GM23338 (cell line): Measurements from ENCODE around the gene PLG. TPM values are rescaled to one million over a fixed set of nuclear protein-coding genes. Genes with fewer than 3 reads are reported as not detected.

Experiments
- ATAC-seq: fragments of 200-7000 bp; cut with Tn5 transposase; 3 replicates; pipeline ENCODE4 v1.9.1; 2020
- DNase-seq: peaks from one replicate; pipeline ENCODE4 v3.0.0-alpha.2; 2015; ENCODE audit warnings: low spot score
- H2AFZ ChIP-seq: fragments of 200-600 bp; sonication (generic); 2 replicates; pipeline ENCODE4 v1.8.0; 2016; ENCODE audit warnings: antibody characterized with exemption, mild to moderate bottlenecking, moderate library complexity
- H3F3A ChIP-seq: fragments of 200-600 bp; sonication (generic); replicated peaks from 2 replicates; pipeline ENCODE4 v1.8.0; 2017; ENCODE audit warnings: antibody characterized with exemption, mixed run types, low read depth
- H3K27ac ChIP-seq: fragments of 200-600 bp; sonication (generic); 2 replicates; pipeline ENCODE4 v1.6.1; 2016; ENCODE audit warnings: low read depth
- H3K27me3 ChIP-seq: fragments of 200-600 bp; sonication (generic); 2 replicates; pipeline ENCODE4 v1.8.0; 2016; ENCODE audit warnings: mild to moderate bottlenecking, mixed run types, moderate library complexity; ENCODE audit not compliant: insufficient read depth
- H3K36me3 ChIP-seq: fragments of 200-600 bp; sonication (generic); 2 replicates; pipeline ENCODE4 v1.8.0; 2016; ENCODE audit warnings: mild to moderate bottlenecking; ENCODE audit not compliant: insufficient read depth
- H3K4me1 ChIP-seq: fragments of 200-600 bp; sonication (generic); 2 replicates; pipeline ENCODE4 v1.8.0; 2016; ENCODE audit warnings: mild to moderate bottlenecking, moderate library complexity; ENCODE audit not compliant: insufficient read depth
- H3K4me2 ChIP-seq: fragments of 200-600 bp; sonication (generic); 2 replicates; pipeline ENCODE4 v1.7.1; 2017; ENCODE audit warnings: mixed run types
- H3K4me3 ChIP-seq: fragments of 200-600 bp; sonication (generic); 2 replicates; pipeline ENCODE4 v1.6.1; 2016; ENCODE audit warnings: mixed run types
- H3K79me2 ChIP-seq: fragments of 200-600 bp; sonication (generic); replicated peaks from 2 replicates; pipeline ENCODE4 v1.8.0; 2017; ENCODE audit warnings: mild to moderate bottlenecking; ENCODE audit not compliant: insufficient read depth
- H3K9me2 ChIP-seq: fragments of 200-600 bp; sonication (generic); 2 replicates; pipeline ENCODE4 v1.8.0; 2017; ENCODE audit not compliant: insufficient read depth
- H4K20me1 ChIP-seq: fragments of 200-600 bp; sonication (generic); replicated peaks from 2 replicates; pipeline ENCODE4 v1.8.0; 2017; ENCODE audit warnings: mild to moderate bottlenecking; ENCODE audit not compliant: insufficient read depth
- H3K27ac Mint-ChIP-seq: 2 replicates; pipeline ENCODE4 v1.8.0; 2020; ENCODE audit warnings: inconsistent platforms, mild to moderate bottlenecking, moderate library complexity, mixed read lengths
- H3K27me3 Mint-ChIP-seq: 3 replicates; pipeline ENCODE4 v1.8.0; 2022; ENCODE audit warnings: low read depth, mild to moderate bottlenecking, moderate library complexity, mixed read lengths, inconsistent platforms; ENCODE audit not compliant: insufficient read depth, poor library complexity
- H3K36me3 Mint-ChIP-seq: 3 replicates; pipeline ENCODE4 v1.8.0; 2021; ENCODE audit warnings: low read depth, mild to moderate bottlenecking, inconsistent platforms, moderate library complexity, mixed read lengths
- H3K4me1 Mint-ChIP-seq: 3 replicates; pipeline ENCODE4 v1.8.0; 2020; ENCODE audit warnings: mild to moderate bottlenecking, inconsistent platforms, mixed read lengths
- H3K4me3 Mint-ChIP-seq: 3 replicates; pipeline ENCODE4 v1.8.0; 2021; ENCODE audit warnings: moderate library complexity, mild to moderate bottlenecking, inconsistent platforms, mixed read lengths
- H3K9me3 Mint-ChIP-seq: 3 replicates; pipeline ENCODE4 v1.8.0; 2020; ENCODE audit warnings: moderate library complexity, mild to moderate bottlenecking, inconsistent platforms, mixed read lengths
- CREB1 ChIP-seq: fragments of 250-450 bp; sonication (Bioruptor Pico); IDR thresholded peaks from 2 replicates; pipeline ENCODE4 v1.5.0; 2020; ENCODE audit warnings: low read depth, mild to moderate bottlenecking, moderate library complexity
- CTCF ChIP-seq, 2 experiments: fragments of 200-600 bp in 1 of 2; sonication (generic) in 1 of 2; conservative IDR thresholded peaks; 2 replicates each; pipeline versions ENCODE4 v1.5.1 to v1.6.1; 2016 to 2017; ENCODE audit warnings: antibody characterized with exemption in 2 of 2, low read depth in 2 of 2, mild to moderate bottlenecking in 2 of 2, moderate library complexity in 1 of 2
- ETS1 ChIP-seq: IDR thresholded peaks from 2 replicates; pipeline ENCODE4 v1.6.1; 2016; ENCODE audit warnings: antibody characterized with exemption
- EZH2 ChIP-seq: fragments of 200-600 bp; sonication (generic); IDR thresholded peaks from one replicate; pipeline ENCODE4 v1.8.0; 2017; ENCODE audit warnings: antibody characterized with exemption, mild to moderate bottlenecking, low read depth; ENCODE audit not compliant: unreplicated experiment
- EZH2phosphoT487 ChIP-seq: fragments of 200-600 bp; sonication (generic); IDR thresholded peaks from one replicate; pipeline ENCODE4 v1.8.1; 2018; ENCODE audit warnings: antibody characterized with exemption; ENCODE audit not compliant: unreplicated experiment
- JUNB ChIP-seq: IDR thresholded peaks from one replicate; pipeline ENCODE4 v1.6.1; 2016; ENCODE audit warnings: antibody characterized with exemption; ENCODE audit not compliant: unreplicated experiment
- NANOG ChIP-seq: IDR thresholded peaks from 2 replicates; pipeline ENCODE4 v1.6.1; 2016; ENCODE audit warnings: antibody characterized with exemption, borderline replicate concordance
- POLR2AphosphoS5 ChIP-seq: IDR thresholded peaks from 2 replicates; pipeline ENCODE4 v1.6.1; 2016; ENCODE audit warnings: antibody characterized with exemption, low read depth
- REST ChIP-seq: IDR thresholded peaks from one replicate; pipeline ENCODE4 v1.6.1; 2018; ENCODE audit warnings: antibody characterized with exemption; ENCODE audit not compliant: unreplicated experiment
- STAT1 ChIP-seq: IDR thresholded peaks from one replicate; pipeline ENCODE4 v1.6.1; 2016; ENCODE audit warnings: antibody characterized with exemption; ENCODE audit not compliant: unreplicated experiment
- ZNF114 ChIP-seq: fragments of 250-450 bp; sonication (Bioruptor Pico); IDR thresholded peaks from 2 replicates; pipeline ENCODE4 v1.5.0; 2020; ENCODE audit warnings: mild to moderate bottlenecking, moderate library complexity
- ZNF331 ChIP-seq: fragments of 250-450 bp; sonication (Bioruptor Pico); IDR thresholded peaks from 2 replicates; pipeline ENCODE4 v1.5.0; 2020; ENCODE audit warnings: low read depth, mild to moderate bottlenecking, moderate library complexity
- ZNF462 ChIP-seq: fragments of 250-450 bp; sonication (Bioruptor Pico); IDR thresholded peaks from 2 replicates; pipeline ENCODE4 v1.5.0; 2020; ENCODE audit warnings: mild to moderate bottlenecking, moderate library complexity
- polyA plus RNA-seq: library from polyadenylated mRNA; unstranded; fragments of >200 nt; fragmentation: Nextera tagmentation; extraction: Ambion mirVana; gene quantifications from 2 replicates; pipeline ENCODE4 v1.2.1, GENCODE V29; 2016
- total RNA-seq: library from RNA; depleted of rRNA; stranded (reverse); fragments of >200 nt; shearing (Covaris generic); gene quantifications from 2 replicates; pipeline ENCODE4 v1.2.3, GENCODE V29; 2014

The PLG gene
- total and polyA plus RNA-seq, 2 experiments from 2014 or later, result not detected

GRCh38 chr6:160690458-160690857, 11.6 kb upstream of the PLG start:
- Mint-ChIP-seq H3K4me1 (no peaks in the 10 kb centered on the region), H3K4me3 (no peak overlapping the region), H3K36me3 (peaks cover 9% of the 10 kb centered on the region), H3K27me3 (no peaks in the 10 kb centered on the region), H3K9me3 (peaks cover 27% of the 10 kb centered on the region), H3K27ac (no peak overlapping the region)
- no peak for TF ChIP-seq NANOG
- TF ChIP-seq POLR2AphosphoS5, result no peak
- TF ChIP-seq CTCF (conservative IDR thresholded peaks at IDR 0.05; ENCODE audit: low read depth in 2 of 2), result no peak
- TF ChIP-seq STAT1, result no peak
- TF ChIP-seq ETS1, result no peak
- no peak for TF ChIP-seq ZNF331 (CRISPR knock-in tag)
- TF ChIP-seq ZNF462 (CRISPR knock-in tag), result no peak
- no peak for TF ChIP-seq ZNF114 (CRISPR knock-in tag)
- TF ChIP-seq REST, result no peak
- TF ChIP-seq EZH2, result no peak
- no peak for TF ChIP-seq JUNB
- TF ChIP-seq CREB1 (CRISPR knock-in tag), result no peak
- TF ChIP-seq EZH2phosphoT487, result no peak
- H3K9me2 ChIP-seq, result peaks cover 8% of the 10 kb centered on the region; the same call in 1 of the 2 replicates
- DNase-seq (no peak), ATAC-seq (no peak)
- no peaks in the 10 kb centered on the region for H3K4me1 ChIP-seq
- H3K4me3 ChIP-seq, result no peak overlapping the region
- no peak overlapping the region for H3K27ac ChIP-seq
- no peaks in the 10 kb centered on the region for H3K79me2 ChIP-seq
- H3F3A ChIP-seq, result no peaks in the 10 kb centered on the region
- H2AFZ ChIP-seq, result no peak overlapping the region
- H3K4me2 ChIP-seq, result no peak overlapping the region
- no peaks in the 10 kb centered on the region for H3K27me3 ChIP-seq
- H4K20me1 ChIP-seq, result no peaks in the 10 kb centered on the region
- no peaks in the 10 kb centered on the region for H3K36me3 ChIP-seq
